ENCODE data around the gene ENAH. TPM values are rescaled to one million over a fixed set of nuclear protein-coding genes. Genes with fewer than 3 reads are reported as not detected.
A peak's percentile ranks its signal among the peaks of the same experiment; 100 is the strongest.

The ENAH gene
- polyA plus RNA-seq, 1 donor from 2014 or later = 0.04 TPM

GRCh38 chr1:225484657-225485214 lies 168.2 kb downstream of the ENAH start:
- peak overlapping the region in 1 of 3 donors; percentile 31 for H3K27ac Mint-ChIP-seq
- peaks cover 17 to 26% (median 25%) of the 10 kb centered on the region in 3 donors for H3K4me1 Mint-ChIP-seq

DNA sequence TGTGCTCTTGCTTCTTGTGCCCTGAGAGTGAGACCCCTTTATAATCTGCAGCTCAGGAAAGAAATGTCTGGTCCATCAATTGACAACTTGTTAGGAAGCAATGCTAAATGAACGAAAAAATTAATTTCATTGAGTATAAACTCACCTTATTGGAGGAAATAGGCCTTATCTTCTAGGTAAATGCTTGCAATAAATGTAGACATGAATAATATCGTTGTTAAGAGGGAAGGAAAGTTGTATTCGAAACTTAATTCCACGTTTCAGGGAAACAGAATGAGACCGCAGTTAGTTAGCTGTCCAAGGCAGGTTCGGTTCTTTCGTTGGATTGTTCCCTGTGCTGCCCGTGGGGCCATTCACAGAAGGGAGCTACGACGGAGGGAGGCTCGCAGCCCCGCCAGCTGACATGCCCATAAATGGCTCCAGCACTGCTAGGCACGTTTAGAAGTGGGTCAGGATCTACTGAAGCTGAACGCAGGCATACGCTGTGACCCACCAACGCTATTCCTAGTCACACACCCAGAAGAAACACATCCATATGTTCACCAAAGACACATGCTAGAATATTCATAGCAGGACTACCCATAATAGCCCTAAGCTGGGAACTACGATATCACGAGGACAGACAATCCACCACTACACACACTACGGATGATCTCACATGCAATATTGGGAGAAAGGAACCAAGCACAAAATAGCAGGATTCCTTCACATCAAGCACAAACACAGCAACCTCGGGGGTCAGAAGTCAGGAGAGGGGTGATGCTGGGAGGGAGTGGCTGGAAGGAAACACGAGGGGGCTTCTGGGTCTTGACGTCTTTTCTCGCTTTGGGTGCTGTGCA lies 168.9 kb downstream of the ENAH start:
- peaks cover 9% of the 10 kb centered on the region for H3K27me3 Mint-ChIP-seq
- H3K9me3 Mint-ChIP-seq = no peaks in the 10 kb centered on the region
- peaks cover 22 to 32% (median 30%) of the 10 kb centered on the region in 3 donors for H3K4me1 Mint-ChIP-seq
- H3K27ac Mint-ChIP-seq = peak overlapping the region in 1 of 3 donors; percentile 31
- H3K4me3 Mint-ChIP-seq = no peak overlapping the region
- H3K36me3 Mint-ChIP-seq = no peaks in the 10 kb centered on the region

More at GRCh38 chr1:225484657-225485214, 168.2 kb downstream of the ENAH start:
- H3K36me3 Mint-ChIP-seq = no peaks in the 10 kb centered on the region
- H3K9me3 Mint-ChIP-seq = no peaks in the 10 kb centered on the region
- H3K4me3 Mint-ChIP-seq = no peak overlapping the region
- H3K27me3 Mint-ChIP-seq = peaks cover 9% of the 10 kb centered on the region

- H3K4me3 Mint-ChIP-seq = no peak overlapping the region
- H3K36me3 Mint-ChIP-seq = no peaks in the 10 kb centered on the region
- peaks cover 36 to 41% (median 39%) of the 10 kb centered on the region in 3 donors for H3K4me1 Mint-ChIP-seq
- H3K27me3 Mint-ChIP-seq = peaks cover 9% of the 10 kb centered on the region
- no peaks in the 10 kb centered on the region for H3K9me3 Mint-ChIP-seq
- H3K27ac Mint-ChIP-seq = no peak overlapping the region
These were observed 170.4 kb downstream of the ENAH start for GRCh38 chr1:225482421-225482950.

DNA sequence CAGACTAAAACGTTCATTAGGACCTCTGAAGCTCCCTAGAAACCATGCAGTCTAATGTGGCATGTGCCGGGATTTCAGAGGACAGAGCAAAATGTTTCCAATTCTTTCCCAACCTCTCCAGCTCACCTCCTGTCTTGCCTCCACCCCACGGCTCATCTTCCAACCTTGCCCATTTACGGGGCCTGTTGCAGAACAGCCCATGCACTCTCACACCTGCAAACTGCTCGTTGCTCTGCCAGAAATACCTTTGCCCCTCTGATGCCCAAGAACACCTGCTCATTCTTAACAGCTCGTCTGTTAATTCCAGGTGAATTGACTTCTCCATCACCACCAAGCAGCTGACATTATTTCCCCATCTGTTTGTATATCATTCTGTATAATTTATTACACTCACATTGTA lies 171.2 kb downstream of the ENAH start:
- Mint-ChIP-seq H3K27me3 (peaks cover 9% of the 10 kb centered on the region), H3K36me3 (no peaks in the 10 kb centered on the region), H3K4me1 (peaks cover 42 to 44% (median 42%) of the 10 kb centered on the region in 3 donors), H3K9me3 (no peaks in the 10 kb centered on the region), H3K27ac (peak overlapping the region in 2 of 3 donors; percentile 46 to 73), H3K4me3 (peak overlapping the region in 2 of 4 donors; percentile 52 to 84)

- peak overlapping the region in 3 of 4 donors; percentile 8 to 92 (median 55) for H3K4me3 Mint-ChIP-seq
- H3K27me3 Mint-ChIP-seq = peaks cover 9% of the 10 kb centered on the region
- peak overlapping the region; percentile 4 to 88 (median 36) for H3K27ac Mint-ChIP-seq
- H3K36me3 Mint-ChIP-seq = no peaks in the 10 kb centered on the region
- H3K9me3 Mint-ChIP-seq = no peaks in the 10 kb centered on the region
- H3K4me1 Mint-ChIP-seq = peaks cover 45 to 47% (median 46%) of the 10 kb centered on the region in 3 donors
These were observed 172.0 kb downstream of the ENAH start for GRCh38 chr1:225480825-225481434.

- no peaks in the 10 kb centered on the region for H3K9me3 Mint-ChIP-seq
- peaks cover 45 to 47% (median 46%) of the 10 kb centered on the region in 3 donors for H3K4me1 Mint-ChIP-seq
- peak overlapping the region; percentile 4 to 88 (median 36) for H3K27ac Mint-ChIP-seq
- H3K4me3 Mint-ChIP-seq = peak overlapping the region in 3 of 4 donors; percentile 8 to 92 (median 43)
- H3K36me3 Mint-ChIP-seq = no peaks in the 10 kb centered on the region
- H3K27me3 Mint-ChIP-seq = peaks cover 7% of the 10 kb centered on the region
These were observed 172.8 kb downstream of the ENAH start for GRCh38 chr1:225479996-225480720.

DNA sequence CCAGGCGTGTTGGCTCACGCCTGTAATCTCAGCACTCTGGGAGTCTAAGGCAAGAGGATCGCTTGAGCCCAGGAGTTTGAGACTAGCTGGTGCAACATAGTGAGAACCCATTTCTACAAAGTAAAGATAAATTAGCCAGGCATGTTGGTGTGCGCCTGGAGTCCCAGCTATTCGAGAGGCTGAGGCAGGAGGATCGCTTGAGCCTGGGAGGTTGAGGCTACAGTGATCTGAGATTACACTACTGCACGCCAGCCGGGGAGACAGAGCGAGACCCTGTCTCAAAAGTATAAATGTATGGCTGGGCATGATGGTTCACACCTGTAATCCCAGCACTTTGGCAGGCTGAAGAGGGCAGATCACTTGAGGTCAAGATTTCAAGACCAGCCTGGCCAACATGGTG lies 173.6 kb downstream of the ENAH start:
- Mint-ChIP-seq H3K4me1 (peaks cover 46 to 50% (median 47%) of the 10 kb centered on the region in 3 donors), H3K9me3 (no peaks in the 10 kb centered on the region), H3K36me3 (no peaks in the 10 kb centered on the region), H3K27ac (peak overlapping the region in 2 of 3 donors; percentile 60 to 65), H3K4me3 (peak overlapping the region in 3 of 4 donors; percentile 25 to 47 (median 38)), H3K27me3 (peaks cover 4% of the 10 kb centered on the region)

DNA sequence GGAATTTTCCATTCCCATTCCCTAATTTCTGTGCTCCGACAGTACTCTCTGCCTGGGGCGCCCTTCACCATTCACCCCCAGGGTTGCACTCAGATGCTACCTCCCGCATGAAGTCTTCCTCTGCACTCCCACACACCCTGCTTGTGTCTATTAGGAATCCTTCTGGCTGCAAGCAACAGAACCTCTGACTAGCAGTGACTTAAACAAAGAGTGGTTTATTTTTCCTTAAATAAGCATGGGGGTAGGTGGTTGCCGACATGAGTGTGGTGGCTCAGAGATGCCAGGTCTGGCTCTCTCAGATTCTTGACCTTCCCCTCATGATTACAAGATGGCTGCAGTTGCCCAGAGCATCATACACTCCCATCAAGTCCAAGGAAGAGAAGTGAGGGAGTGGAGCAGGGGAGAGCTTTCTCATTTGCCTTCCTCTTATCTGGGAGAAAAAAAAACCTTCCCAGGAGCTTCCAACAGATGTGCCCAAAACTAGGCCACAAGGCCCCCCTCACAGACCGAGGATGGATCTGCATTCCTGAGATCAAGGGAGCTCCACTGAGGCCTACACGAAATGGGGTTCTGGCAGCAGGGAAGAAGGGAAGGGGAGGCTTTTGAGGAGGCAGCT lies 175.5 kb downstream of the ENAH start:
- H3K36me3 Mint-ChIP-seq = no peaks in the 10 kb centered on the region
- H3K27ac Mint-ChIP-seq = peak overlapping the region in 2 of 3 donors; percentile 27 to 60
- H3K27me3 Mint-ChIP-seq = peaks cover 2% of the 10 kb centered on the region
- peak overlapping the region in 3 of 4 donors; percentile 3 to 74 (median 43) for H3K4me3 Mint-ChIP-seq
- H3K9me3 Mint-ChIP-seq = no peaks in the 10 kb centered on the region
- peaks cover 49 to 51% (median 49%) of the 10 kb centered on the region in 3 donors for H3K4me1 Mint-ChIP-seq

DNA sequence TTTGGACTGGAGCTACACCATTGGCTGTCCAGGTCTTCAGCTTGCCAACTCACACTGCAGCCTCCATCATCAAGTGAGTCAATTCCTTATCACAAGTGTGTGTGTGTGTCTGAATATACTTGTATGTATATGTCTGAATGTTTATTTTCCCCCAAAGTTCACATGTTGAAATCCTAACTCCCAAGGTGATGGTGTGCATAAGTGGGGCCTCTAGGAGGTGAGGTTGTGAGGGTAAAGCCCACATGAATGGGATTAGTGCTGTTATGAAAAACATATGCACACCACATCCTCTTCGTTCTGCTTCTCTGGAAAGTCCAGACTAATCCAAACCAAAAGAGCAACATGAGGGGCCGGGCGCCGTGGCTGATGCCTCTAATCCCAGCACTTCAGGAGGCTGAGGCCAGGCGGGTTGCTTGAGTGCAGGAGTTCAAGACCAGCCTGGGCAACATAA lies 176.4 kb downstream of the ENAH start:
- Mint-ChIP-seq H3K27me3 (no peaks in the 10 kb centered on the region), H3K4me1 (peaks cover 43 to 46% (median 44%) of the 10 kb centered on the region in 3 donors), H3K27ac (peak overlapping the region; percentile 3 to 52 (median 41)), H3K9me3 (no peaks in the 10 kb centered on the region), H3K4me3 (peak overlapping the region in 2 of 4 donors; percentile 46 to 57), H3K36me3 (no peaks in the 10 kb centered on the region)

DNA sequence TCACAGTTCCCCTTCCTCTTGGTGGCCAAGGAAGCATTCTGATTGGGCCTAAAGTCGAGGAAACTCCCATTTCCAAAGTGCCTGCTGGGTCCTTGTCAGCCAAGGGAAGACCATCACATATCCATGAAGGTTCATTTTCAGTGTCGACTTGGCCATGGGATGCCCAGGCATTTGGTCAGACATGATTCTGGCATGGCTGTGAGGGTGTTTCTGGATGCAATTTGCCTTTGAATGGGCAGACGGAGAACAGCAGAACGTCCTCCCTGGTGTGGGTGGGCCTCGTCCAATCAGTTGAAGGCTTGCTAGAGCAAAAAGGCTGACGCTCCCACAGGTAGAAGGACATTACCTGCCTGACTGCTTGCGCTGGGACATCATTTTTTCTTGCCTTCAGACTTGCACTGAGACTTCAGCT lies 176.8 kb downstream of the ENAH start:
- Mint-ChIP-seq H3K9me3 (no peaks in the 10 kb centered on the region), H3K27me3 (no peaks in the 10 kb centered on the region), H3K4me1 (peaks cover 40 to 44% (median 42%) of the 10 kb centered on the region in 3 donors), H3K27ac (peak overlapping the region in 1 of 3 donors; percentile 3), H3K4me3 (peak overlapping the region in 1 of 4 donors; percentile 46), H3K36me3 (no peaks in the 10 kb centered on the region)

DNA sequence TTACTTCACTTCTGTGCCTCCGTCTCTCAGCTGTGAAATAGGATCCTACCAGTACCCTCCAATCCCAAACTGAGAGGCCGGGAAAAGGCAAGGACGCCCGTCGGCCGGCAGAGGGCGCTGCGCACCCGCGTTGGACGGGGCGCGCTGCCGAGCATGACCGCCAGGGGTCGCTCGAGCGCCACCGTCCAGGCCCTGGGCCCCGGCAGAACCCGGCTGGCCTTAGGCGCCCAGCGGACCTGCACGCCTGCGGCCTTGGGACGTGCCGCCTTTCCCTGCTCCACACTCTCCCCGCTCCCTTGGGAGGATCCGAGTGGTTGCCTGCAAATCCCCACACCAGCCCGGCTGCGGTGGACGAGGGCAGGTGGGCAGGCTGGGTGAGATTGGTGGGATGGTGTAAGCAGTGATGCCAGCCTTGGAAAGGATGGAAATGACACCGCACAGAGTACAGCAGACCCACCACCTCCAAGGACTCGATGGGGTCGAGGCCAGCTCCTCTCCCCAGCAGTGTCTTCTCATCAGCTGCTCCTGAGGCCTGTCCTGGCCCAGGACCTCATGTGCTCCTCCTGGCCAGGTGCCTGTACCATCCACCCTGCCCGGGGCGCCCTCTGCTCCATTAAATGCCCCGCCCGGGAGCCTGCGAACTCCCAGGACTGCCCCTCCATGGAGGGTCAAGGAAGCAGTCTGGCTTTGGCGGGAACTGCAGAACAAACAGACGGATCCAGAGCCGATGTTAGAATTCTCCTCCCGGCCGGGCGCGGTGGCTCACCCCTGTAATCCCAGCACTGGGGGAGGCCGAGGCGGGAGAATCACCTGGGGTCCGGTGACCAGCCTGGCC lies 177.7 kb downstream of the ENAH start:
- Mint-ChIP-seq H3K4me3 (peak overlapping the region in 1 of 4 donors; percentile 48), H3K27ac (peak overlapping the region in 2 of 3 donors; percentile 71 to 75), H3K9me3 (no peaks in the 10 kb centered on the region), H3K4me1 (peaks cover 32 to 35% (median 33%) of the 10 kb centered on the region in 3 donors), H3K27me3 (no peaks in the 10 kb centered on the region), H3K36me3 (no peaks in the 10 kb centered on the region)

- Mint-ChIP-seq H3K9me3 (no peaks in the 10 kb centered on the region), H3K27ac (peak overlapping the region in 1 of 3 donors; percentile 75), H3K4me3 (peak overlapping the region in 1 of 4 donors; percentile 48), H3K4me1 (peaks cover 26 to 32% (median 31%) of the 10 kb centered on the region in 3 donors), H3K36me3 (no peaks in the 10 kb centered on the region), H3K27me3 (no peaks in the 10 kb centered on the region)
These were observed 178.4 kb downstream of the ENAH start for GRCh38 chr1:225474439-225474985.
